Hematopoietic multipotent progenitor cell treated with erythropoietin and hydrocortisone succinate and interleukin-3 and kit ligand, for 15 days (in vitro differentiated cells): ENCODE data around the gene NLRX1.
"Not testable (repeated sequence)": the region's sequence is repeated elsewhere in the genome, so short reads cannot be mapped to it uniquely, and the experiment has no call there.

ENCODE experiments used
- DNase-seq: peaks from one replicate; pipeline ENCODE4 v3.0.0-alpha.2; 2015; ENCODE audit warnings: low spot score

Gene NLRX1

GRCh38 chr11:119168471-119169281, at the start of gene NLRX1:
Gene NLRX1 (plus strand): TSS chr11:119168725. CDS start chr11:119171404, 2,679 bp downstream.
- peak; percentile 83 for DNase-seq

- DNase-seq: no peak
Observed at GRCh38 chr11:119118946-119119345, 49.6 kb upstream of the NLRX1 start.

DNA sequence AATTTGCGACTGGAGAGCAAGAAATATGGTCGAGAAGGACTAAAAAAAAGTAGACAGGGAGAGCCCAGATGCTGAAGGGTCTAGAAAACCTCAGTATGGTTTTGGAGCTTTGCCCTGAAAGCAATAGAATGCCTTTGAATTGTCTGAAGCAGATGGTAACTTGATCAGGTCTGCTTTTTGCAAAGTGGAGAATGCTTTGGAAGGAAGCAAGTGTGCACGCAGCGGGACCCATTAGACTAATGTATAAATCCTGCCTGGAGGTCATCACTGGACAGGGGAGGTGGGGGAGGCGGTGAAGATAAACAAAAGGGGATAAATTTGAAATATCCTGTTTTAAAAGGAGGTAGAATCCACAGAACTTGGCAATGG, 47.9 kb upstream of the NLRX1 start:
- DNase-seq: no peak

DNA sequence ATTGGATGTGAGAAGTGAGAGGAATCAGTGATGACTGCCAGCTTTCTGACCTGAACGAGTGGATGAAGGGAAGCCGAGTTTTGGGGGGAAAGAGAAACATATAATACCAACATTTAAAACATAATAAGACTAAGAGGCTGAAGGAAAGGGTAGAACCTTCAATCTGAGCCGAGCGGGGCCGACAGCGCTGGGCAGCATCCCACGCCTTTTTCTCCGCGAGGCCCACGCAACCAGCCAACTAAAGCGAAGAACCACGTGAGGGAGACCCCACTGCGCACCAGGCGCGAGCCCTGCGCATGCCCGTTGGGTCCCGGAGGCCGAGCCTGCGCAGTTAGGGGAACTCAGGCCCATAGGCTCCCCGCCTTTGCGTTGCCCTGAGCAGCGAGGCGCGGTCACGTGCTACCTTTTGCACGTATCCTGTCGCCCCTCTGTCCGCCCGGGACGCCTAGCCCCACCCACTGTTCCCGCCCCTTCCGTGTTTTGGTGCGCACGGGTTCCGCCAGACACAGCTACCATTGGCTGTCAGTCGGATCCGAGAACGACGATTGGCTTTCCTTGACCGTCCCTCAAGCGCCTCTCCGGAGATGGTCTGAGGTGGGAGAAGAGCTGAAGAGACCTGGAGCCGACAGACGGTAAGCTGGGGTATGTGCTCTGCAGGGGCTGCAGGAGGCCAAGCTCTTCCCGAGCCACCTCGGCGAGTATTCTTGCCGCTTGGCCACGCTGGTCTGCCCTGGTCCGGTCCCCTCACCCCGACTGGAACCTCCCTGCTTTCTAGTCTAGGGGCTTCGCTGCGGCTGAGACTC, 47.3 kb upstream of the NLRX1 start, which contains the start of gene HINFP:
HINFP (plus strand) TSS at position 573 of the 803 bp plus-strand sequence. CDS start 5,365 bp downstream, outside the sequence.
- peak; percentile 99 for DNase-seq

GRCh38 chr11:119121811-119122124, 46.8 kb upstream of the NLRX1 start:
- DNase-seq: no peak

DNA sequence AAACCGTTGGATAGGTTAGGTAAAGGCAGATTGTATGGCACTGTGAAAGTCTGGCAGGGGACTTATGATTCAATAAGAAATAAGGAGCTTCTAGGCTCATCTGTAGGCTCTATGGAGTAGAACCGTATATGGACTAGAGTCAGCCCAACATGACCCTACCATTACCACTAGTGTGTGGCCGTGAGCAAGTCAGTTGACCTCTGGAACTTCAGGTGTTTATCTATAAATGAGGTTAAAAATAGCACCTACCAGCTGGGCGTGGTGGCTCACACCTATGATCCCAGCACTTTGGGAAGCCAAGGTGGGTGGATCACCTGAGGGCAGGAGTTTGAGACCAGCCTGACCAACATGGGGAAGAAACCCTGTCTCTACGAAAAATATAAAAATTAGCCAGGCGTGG, 42.7 kb upstream of the NLRX1 start:
- no peak for DNase-seq

GRCh38 chr11:119126675-119127268, 41.8 kb upstream of the NLRX1 start:
- DNase-seq: no peak

- no peak for DNase-seq
Observed at GRCh38 chr11:119130662-119131061, 37.9 kb upstream of the NLRX1 start.

- peak; percentile 37 for DNase-seq
Observed at GRCh38 chr11:119134389-119134978, 34.0 kb upstream of the NLRX1 start.

GRCh38 chr11:119139276-119139675, 29.2 kb upstream of the NLRX1 start:
- DNase-seq: not testable (repeated sequence)

- DNase-seq: peak; percentile 60
Observed at GRCh38 chr11:119144825-119145486, 23.6 kb upstream of the NLRX1 start.

GRCh38 chr11:119145551-119145950, 23.0 kb upstream of the NLRX1 start:
- no peak for DNase-seq

GRCh38 chr11:119147604-119148333, 20.8 kb upstream of the NLRX1 start:
- DNase-seq: no peak

DNA sequence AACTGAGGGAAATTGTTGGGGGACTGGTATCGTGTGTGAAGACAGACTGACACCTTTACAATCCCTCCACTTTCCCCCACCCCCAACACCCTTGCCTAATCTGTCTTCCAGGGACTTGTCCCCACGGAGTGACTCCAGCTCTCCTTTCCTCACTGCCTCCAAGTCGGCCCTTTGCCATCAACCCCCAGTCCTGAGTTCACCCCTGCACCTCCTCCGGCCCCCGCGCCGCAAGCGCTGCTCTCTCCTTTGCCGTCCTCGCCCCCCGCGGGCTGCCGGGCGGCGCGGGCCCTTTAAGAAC, 19.9 kb upstream of the NLRX1 start:
- DNase-seq: no peak

GRCh38 chr11:119149018-119149785, 19.3 kb upstream of the NLRX1 start, which contains the start of gene ABCG4:
Gene ABCG4 (plus strand): TSS chr11:119149052. CDS start chr11:119149966, 914 bp downstream.
- no peak for DNase-seq

DNA sequence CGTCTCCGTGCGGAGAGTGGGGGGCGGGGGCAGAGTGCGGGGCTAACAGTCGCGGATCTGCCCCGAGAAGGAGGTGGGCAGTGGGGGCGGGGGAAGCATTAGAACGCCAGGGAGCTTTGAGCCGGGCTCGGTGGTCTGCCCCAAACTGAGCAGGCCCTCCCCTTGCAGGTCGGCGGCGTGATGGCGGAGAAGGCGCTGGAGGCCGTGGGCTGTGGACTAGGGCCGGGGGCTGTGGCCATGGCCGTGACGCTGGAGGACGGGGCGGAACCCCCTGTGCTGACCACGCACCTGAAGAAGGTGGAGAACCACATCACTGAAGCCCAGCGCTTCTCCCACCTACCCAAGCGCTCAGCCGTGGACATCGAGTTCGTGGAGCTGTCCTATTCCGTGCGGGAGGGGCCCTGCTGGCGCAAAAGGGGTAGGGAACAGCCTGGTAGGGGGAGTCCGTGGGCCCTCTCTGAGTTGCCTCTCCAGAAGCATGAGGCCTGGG, 18.7 kb upstream of the NLRX1 start:
- DNase-seq: no peak

- no peak for DNase-seq
Observed at GRCh38 chr11:119152043-119152442, 16.5 kb upstream of the NLRX1 start.

DNA sequence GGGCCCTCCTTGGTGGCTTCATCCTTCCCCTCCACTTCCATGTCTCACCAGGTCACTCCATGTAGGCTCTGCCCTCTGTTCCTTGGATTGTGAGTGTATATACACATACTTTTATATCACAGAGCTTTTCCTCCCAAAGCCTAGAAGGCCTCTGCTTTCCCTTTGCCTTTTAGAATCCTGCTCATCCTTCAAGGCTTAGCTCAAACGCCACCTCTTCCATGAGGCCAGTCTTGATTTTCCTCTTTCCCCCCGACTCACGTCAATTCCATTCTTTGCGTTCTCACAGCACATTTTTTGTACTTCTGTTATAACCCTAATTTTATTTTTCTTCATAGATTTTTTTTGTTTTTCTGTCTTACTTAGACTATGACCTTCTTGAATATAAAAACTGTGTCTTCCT, 15.9 kb upstream of the NLRX1 start:
- DNase-seq: no peak

GRCh38 chr11:119153049-119153818, 15.3 kb upstream of the NLRX1 start:
- no peak for DNase-seq

DNA sequence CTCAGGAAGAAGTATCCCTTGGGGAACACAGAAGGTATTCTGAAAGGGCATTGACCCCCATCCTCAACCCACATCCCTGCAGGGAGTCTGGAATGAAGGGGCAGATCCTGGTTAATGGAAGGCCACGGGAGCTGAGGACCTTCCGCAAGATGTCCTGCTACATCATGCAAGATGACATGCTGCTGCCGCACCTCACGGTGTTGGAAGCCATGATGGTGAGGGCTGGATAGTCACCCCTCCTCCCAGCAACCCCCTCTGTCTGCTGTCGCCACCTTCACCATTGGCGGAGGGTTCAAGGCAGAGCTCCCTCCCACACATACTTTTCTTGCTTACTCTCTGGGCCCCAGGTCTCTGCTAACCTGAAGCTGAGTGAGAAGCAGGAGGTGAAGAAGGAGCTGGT, 14.3 kb upstream of the NLRX1 start:
- no peak for DNase-seq
